ENCODE data around the gene HMCN2.

Gene HMCN2

GRCh38 chr9:130426883-130427282, 161.3 kb downstream of the HMCN2 start:
- H3K4me3 ChIP-seq (replicated peaks; ENCODE audit: low read depth, low read length), result no peak overlapping the region
- peak; percentile 43 for DNase-seq (ENCODE audit: low read depth)
- TF ChIP-seq CTCF (IDR thresholded peaks at IDR 0.05; ENCODE audit: low read length, missing control alignments), result no peak

DNA sequence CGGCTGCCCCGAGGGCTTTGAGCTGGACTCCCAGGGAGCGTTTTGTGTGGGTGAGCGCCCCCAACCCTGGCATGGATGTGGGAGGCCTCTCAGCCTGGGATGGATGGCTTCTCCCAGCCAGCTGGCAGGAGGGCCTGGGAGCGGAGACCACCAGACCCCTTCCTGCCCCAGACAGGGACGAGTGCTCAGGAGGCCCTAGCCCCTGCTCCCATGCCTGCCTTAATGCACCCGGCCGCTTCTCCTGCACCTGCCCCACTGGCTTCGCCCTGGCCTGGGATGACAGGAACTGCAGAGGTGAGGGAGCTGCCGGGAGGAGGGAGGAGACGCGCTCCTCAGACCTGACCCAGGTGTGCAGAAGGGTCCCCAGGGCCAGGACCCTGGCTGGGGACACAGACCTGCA, 161.8 kb downstream of the HMCN2 start:
- no peak overlapping the region for H3K4me3 ChIP-seq (replicated peaks; ENCODE audit: low read depth, low read length)

DNA sequence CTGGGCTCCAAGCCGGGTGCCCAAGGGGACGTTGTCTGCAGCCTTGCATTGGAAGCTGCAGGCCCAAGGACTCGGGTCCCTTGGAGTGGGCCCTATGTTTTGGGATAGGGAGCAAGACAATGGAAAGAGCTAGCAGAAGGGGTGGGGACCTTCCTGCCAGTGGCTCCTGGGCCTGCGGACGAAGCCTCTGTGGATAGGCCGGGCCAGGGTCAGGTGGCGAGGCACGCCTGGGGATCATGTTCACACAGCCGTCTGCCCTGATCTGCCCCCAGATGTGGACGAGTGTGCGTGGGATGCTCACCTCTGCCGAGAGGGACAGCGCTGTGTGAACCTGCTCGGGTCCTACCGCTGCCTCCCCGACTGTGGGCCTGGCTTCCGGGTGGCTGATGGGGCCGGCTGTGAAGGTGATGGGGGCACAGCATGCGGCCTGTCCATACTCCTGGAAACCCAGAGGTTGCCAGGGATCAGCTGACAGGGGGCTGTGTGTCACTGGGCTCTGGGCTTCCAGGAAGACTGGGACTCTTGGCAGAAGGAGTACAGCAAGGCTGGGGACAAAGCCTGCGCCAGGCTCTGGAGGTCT, 162.6 kb downstream of the HMCN2 start:
- no peak for TF ChIP-seq CTCF (IDR thresholded peaks at IDR 0.05; ENCODE audit: low read length, missing control alignments)
- no peak for DNase-seq (ENCODE audit: low read depth)
- H3K4me3 ChIP-seq (replicated peaks; ENCODE audit: low read depth, low read length), result no peak overlapping the region

More for the DNA sequence above, 161.8 kb downstream of the HMCN2 start:
- no peak for TF ChIP-seq CTCF (IDR thresholded peaks at IDR 0.05; ENCODE audit: low read length, missing control alignments)
- DNase-seq (ENCODE audit: low read depth), result no peak

DNA sequence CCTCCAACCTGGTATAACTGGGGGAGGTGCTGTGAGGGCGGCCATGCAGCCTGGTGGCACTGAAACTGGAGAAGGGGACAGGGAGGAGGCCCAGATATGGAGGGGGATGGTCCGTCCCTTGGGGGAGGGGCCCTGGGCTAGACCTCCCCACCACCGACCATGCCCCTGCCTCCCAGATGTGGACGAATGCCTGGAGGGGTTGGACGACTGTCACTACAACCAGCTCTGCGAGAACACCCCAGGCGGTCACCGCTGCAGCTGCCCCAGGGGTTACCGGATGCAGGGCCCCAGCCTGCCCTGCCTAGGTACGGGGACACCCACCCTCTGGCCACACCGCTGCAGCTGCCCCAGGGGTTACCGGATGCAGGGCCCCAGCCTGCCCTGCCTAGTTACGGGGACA, 163.8 kb downstream of the HMCN2 start:
- no peak for TF ChIP-seq CTCF (IDR thresholded peaks at IDR 0.05; ENCODE audit: low read length, missing control alignments)
- no peak for DNase-seq (ENCODE audit: low read depth)
- no peak overlapping the region for H3K4me3 ChIP-seq (replicated peaks; ENCODE audit: low read depth, low read length)

DNA sequence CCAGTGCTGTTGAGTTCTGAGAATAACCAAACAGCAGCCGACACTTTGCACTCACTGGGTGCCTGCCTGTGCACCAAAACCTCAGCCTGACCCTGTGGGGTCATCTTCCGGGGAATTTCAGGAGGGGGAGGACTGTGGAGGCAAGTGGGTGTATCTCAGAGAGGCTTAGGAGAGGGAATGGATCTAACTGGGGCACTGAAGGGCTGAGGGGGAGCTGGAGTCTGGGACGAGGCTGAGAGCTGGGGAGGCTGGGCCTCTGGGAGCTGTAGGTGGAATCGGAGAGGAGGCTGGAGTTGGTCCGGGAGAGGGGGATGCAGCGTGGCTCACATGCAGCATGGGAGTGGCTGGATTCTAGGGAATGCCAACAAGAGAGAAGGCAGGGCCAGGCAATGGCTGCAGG, 164.3 kb downstream of the HMCN2 start:
- DNase-seq (ENCODE audit: low read depth), result no peak
- H3K4me3 ChIP-seq (replicated peaks; ENCODE audit: low read depth, low read length), result no peak overlapping the region
- TF ChIP-seq CTCF (IDR thresholded peaks at IDR 0.05; ENCODE audit: low read length, missing control alignments), result no peak

DNA sequence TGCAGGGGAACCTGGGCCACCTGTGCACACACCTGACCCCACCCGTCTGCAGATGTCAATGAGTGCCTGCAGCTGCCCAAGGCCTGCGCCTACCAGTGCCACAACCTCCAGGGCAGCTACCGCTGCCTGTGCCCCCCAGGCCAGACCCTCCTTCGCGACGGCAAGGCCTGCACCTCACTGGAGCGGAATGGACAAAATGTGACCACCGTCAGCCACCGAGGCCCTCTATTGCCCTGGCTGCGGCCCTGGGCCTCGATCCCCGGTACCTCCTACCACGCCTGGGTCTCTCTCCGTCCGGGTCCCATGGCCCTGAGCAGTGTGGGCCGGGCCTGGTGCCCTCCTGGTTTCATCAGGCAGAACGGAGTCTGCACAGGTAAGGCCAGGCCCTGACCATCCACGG, 164.7 kb downstream of the HMCN2 start:
- no peak for DNase-seq (ENCODE audit: low read depth)
- H3K4me3 ChIP-seq (replicated peaks; ENCODE audit: low read depth, low read length), result no peak overlapping the region
- no peak for TF ChIP-seq CTCF (IDR thresholded peaks at IDR 0.05; ENCODE audit: low read length, missing control alignments)

Measured in fibroblast of pulmonary artery (primary cell).